Sigmoid colon (tissue), 3 donors: ENCODE data around the gene MAN2B1.

ENCODE experiments used
- CTCF ChIP-seq, 4 experiments: fragments of 450-650 bp in 3 of 4; fragments of 200-600 bp in 1 of 4; IDR thresholded peaks; one replicate each; pipeline ENCODE4 v1.5.1; 2016 to 2019; ENCODE audit warnings: antibody characterized with exemption in 4 of 4, mild to moderate bottlenecking in 3 of 4, moderate library complexity in 2 of 4
- POLR2A ChIP-seq, 2 donors: fragments of 450-650 bp; IDR thresholded peaks; one replicate each; pipeline ENCODE4 v1.6.1; 2016; ENCODE audit warnings: antibody characterized with exemption in 2 of 2, mild to moderate bottlenecking in 2 of 2, moderate library complexity in 2 of 2

- TF ChIP-seq CTCF (IDR thresholded peaks at IDR 0.05) (no peak), POLR2A (IDR thresholded peaks at IDR 0.05) (no peak)
Observed at GRCh38 chr19:12715102-12715501, 48.6 kb upstream of the MAN2B1 start.
